Esophagus muscularis mucosa (tissue), 4 donors: ENCODE results near the gene CSRNP3. TPM values are rescaled to one million over a fixed set of nuclear protein-coding genes. Genes with fewer than 3 reads are reported as not detected.

Experiments
- DNase-seq: peaks from one replicate; pipeline ENCODE4 v3.0.0-alpha.2; 2017; ENCODE audit errors: extremely low spot score
- H3K27ac ChIP-seq, 4 donors: fragments of 200-600 bp; sonication (generic); replicated peaks in 1 of 4; 1 replicate in 3 of 4; 2 replicates in 1 of 4; pipeline ENCODE4 v1.5.1; 2016 to 2019; ENCODE audit warnings: mild to moderate bottlenecking in 1 of 4
- H3K27me3 ChIP-seq, 4 donors: fragments of 200-600 bp; sonication (generic); one replicate each; pipeline versions ENCODE4 v1.5.1 to v1.6.0; 2016 to 2019
- H3K36me3 ChIP-seq, 4 donors: fragments of 200-600 bp; sonication (generic); one replicate each; pipeline ENCODE4 v1.5.1; 2016 to 2019
- H3K4me1 ChIP-seq, 4 donors: fragments of 200-600 bp; sonication (generic); one replicate each; pipeline ENCODE4 v1.5.1; 2016 to 2019
- H3K4me3 ChIP-seq, 4 donors: fragments of 200-600 bp; sonication (generic); 1 replicate in 2 of 4; 2 replicates in 2 of 4; pipeline ENCODE4 v1.5.1; 2016 to 2019; ENCODE audit warnings: mild to moderate bottlenecking in 4 of 4, moderate library complexity in 1 of 4
- H3K9me3 ChIP-seq, 4 donors: fragments of 200-600 bp; sonication (generic); 1 replicate in 3 of 4; 2 replicates in 1 of 4; pipeline ENCODE4 v1.5.1; 2016 to 2019
- EP300 ChIP-seq: sonication (generic); formaldehyde crosslinking; IDR thresholded peaks from one replicate; pipeline ENCODE4 v1.6.1; 2017; ENCODE audit warnings: antibody characterized with exemption
- POLR2A ChIP-seq: fragments of 450-650 bp; IDR thresholded peaks from one replicate; pipeline ENCODE4 v1.6.1; 2017; ENCODE audit warnings: antibody characterized with exemption, moderate library complexity, mild to moderate bottlenecking, low read depth
- POLR2AphosphoS5 ChIP-seq, 2 donors: sonication (generic); formaldehyde crosslinking; IDR thresholded peaks; one replicate each; pipeline ENCODE4 v1.6.1; 2017; ENCODE audit warnings: antibody characterized with exemption in 2 of 2
- WGBS: methylation state at CpG from one replicate; pipeline ENCODE4 v1.1.5; 2018; 5-methylcytosine and 5-hydroxymethylcytosine counted together
- intact Hi-C: fragments of 100-400 bp; cut with DNase I; formaldehyde crosslinking; loops from one replicate; pipeline ENCODE4 v1.15.1; 2023
- total RNA-seq, 4 donors: library from RNA; depleted of rRNA; stranded (reverse); fragments of >200 nt; gene quantifications; one replicate each; pipeline versions ENCODE4 v1.1.0 to v1.2.1, GENCODE V29; 2016
- TF ChIP-seq, protein P1 (sequence below), 3 experiments: fragments of 200-600 bp in 2 of 3; fragments of 450-650 bp in 1 of 3; sonication (generic) in 2 of 3; IDR thresholded peaks; one replicate each; pipeline ENCODE4 v1.5.1; 2017 to 2019; ENCODE audit warnings: antibody characterized with exemption in 3 of 3, mild to moderate bottlenecking in 2 of 3, moderate library complexity in 1 of 3

Gene CSRNP3
- total RNA-seq, 4 donors from 2014 or later, result 1.8 to 4.4 (median 2.4) TPM

DNA sequence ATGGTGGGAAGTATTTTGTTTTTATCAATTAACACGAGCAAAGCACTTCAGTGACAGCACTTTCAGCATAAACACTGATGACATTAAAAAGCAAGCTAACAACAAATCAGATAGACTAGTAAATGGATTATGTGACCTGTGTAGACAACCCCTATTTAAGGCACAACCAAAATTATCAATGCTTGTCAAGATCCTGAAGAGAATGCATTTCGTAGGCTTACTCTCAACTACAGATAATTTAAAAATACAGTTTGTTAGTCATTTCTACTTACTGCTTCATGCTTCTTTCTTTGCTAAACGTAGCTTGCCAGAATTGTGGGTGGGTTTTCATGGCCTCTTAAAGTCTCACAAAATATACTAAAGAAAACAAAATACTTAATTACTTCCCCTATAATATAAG is 3.4 kb downstream of the CSRNP3 start:
- no peak for TF ChIP-seq EP300
- TF ChIP-seq POLR2A, result no peak
- TF ChIP-seq POLR2AphosphoS5 (IDR thresholded peaks at IDR 0.05), result no peak
- TF ChIP-seq, protein P1, sequence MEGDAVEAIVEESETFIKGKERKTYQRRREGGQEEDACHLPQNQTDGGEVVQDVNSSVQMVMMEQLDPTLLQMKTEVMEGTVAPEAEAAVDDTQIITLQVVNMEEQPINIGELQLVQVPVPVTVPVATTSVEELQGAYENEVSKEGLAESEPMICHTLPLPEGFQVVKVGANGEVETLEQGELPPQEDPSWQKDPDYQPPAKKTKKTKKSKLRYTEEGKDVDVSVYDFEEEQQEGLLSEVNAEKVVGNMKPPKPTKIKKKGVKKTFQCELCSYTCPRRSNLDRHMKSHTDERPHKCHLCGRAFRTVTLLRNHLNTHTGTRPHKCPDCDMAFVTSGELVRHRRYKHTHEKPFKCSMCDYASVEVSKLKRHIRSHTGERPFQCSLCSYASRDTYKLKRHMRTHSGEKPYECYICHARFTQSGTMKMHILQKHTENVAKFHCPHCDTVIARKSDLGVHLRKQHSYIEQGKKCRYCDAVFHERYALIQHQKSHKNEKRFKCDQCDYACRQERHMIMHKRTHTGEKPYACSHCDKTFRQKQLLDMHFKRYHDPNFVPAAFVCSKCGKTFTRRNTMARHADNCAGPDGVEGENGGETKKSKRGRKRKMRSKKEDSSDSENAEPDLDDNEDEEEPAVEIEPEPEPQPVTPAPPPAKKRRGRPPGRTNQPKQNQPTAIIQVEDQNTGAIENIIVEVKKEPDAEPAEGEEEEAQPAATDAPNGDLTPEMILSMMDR (IDR thresholded peaks at IDR 0.05), result no peak
- intact Hi-C loops, result no loop called here
- H3K36me3 ChIP-seq, result no peaks in the 10 kb centered on the region
- H3K27ac ChIP-seq, result no peak overlapping the region
- H3K9me3 ChIP-seq, result no peaks in the 10 kb centered on the region
- peaks cover 0 to 27% (median 18%) of the 10 kb centered on the region in 4 donors for H3K4me1 ChIP-seq
- no peak for DNase-seq
- 66% methylated on average over 3 of the region's 3 CpGs for WGBS
- no peaks in the 10 kb centered on the region for H3K27me3 ChIP-seq
- H3K4me3 ChIP-seq, result no peak overlapping the region

DNA sequence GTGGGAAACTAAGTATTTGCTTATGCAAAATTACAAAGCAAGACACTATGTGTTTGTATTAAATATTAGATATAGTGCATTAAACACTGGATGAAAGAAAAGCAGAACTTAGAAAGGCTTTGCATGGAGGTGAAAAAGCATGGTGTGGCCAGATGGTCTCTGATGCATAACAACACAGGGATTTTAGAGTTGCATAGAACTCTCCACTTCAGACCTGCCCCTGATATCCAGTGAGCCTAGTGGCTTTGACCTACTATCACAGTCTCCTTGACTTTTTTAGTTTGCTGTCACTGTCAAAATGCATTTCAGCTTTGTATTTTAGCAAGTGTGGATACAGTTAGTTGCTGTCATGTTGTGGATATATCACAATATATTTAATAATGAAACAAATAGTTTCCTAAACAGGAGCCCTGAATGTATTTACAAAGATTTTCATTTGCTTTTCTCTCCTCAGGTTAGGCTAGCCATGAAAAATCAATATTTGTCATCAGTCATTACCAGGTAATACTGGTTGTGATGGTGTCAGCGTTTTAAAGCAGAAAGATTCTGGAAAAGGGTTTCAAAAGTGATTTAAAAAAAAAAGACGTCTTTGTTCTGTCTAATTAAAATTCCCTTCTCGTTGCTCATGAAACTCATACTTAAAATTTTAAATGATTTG is 5.2 kb downstream of the CSRNP3 start:
- intact Hi-C loops, result no loop called here
- Histone ChIP-seq H3K27ac (no peak overlapping the region), H3K27me3 (no peaks in the 10 kb centered on the region), H3K9me3 (no peaks in the 10 kb centered on the region), H3K4me1 (peaks cover 0 to 27% (median 15%) of the 10 kb centered on the region in 4 donors), H3K36me3 (no peaks in the 10 kb centered on the region), H3K4me3 (no peak overlapping the region)
- TF ChIP-seq POLR2A (no peak), EP300 (no peak), POLR2AphosphoS5 (IDR thresholded peaks at IDR 0.05) (no peak)
- TF ChIP-seq, protein P1 (IDR thresholded peaks at IDR 0.05), result no peak
- WGBS, result 74% methylated on average over 3 of the region's 3 CpGs
- DNase-seq, result no peak

DNA sequence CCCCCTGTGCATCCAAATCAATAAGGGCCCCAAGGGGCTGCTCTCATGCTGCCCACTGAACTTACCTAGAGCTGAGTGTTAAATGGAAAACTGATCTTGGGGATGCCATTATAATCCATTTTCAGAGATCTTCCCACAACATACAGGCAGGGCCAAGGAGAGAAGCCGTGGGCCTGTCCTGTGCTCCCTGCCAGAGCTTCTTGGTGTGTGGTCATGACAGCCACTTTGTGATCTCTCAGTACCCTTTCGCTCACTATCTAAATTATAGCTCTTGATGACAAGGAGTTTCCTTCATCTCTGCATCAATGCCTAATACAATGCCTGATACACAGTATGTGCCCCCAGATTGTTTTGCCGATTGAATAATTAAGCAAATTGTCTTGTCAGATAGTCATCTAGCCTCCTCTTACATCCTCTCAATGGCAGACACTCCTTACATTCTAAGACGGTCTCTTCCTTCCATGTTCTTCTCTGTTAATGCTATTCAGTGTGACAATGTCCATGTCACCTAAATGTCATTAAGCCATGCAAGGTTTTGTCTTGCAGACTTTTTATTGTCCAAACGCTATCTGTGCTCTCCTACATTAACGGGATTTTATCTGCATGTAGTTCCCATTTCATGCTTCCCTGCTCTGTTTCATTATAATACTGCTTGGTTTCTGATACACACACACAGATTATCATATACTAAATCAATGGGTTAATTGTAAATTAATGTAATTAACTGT is 5.9 kb downstream of the CSRNP3 start:
- Histone ChIP-seq H3K27me3 (no peaks in the 10 kb centered on the region), H3K4me3 (no peak overlapping the region), H3K36me3 (no peaks in the 10 kb centered on the region), H3K4me1 (peaks cover 0 to 23% (median 10%) of the 10 kb centered on the region in 4 donors), H3K9me3 (no peaks in the 10 kb centered on the region), H3K27ac (no peak overlapping the region)
- intact Hi-C loops, result no loop called here
- TF ChIP-seq EP300 (no peak), POLR2A (no peak), POLR2AphosphoS5 (IDR thresholded peaks at IDR 0.05) (no peak)
- TF ChIP-seq, protein P1 (IDR thresholded peaks at IDR 0.05), result no peak
- 90% methylated on average over 6 of the region's 6 CpGs for WGBS
- no peak for DNase-seq

DNA sequence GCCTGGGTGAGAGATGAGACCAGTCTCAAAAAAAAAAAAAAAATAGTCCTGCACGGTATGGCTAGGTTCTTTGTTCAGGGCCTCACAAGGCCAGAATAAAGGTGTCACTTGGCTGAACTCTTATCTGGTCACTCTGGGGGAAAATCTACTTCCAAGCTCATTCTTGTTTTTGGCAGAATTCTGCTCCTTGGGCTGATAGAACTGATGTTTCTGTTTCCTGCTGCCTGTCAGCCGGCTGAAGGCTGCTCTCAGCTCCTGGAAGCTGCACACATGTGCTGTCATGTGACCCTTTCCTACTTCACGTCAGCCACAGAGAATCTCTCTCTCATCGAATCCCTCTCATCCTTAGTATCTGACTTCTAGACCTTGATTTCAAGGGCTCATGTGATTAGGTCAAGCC is 10.4 kb downstream of the CSRNP3 start:
- Histone ChIP-seq H3K4me3 (no peak overlapping the region), H3K9me3 (peaks cover 0 to 4% (median 0%) of the 10 kb centered on the region in 4 donors), H3K27ac (no peak overlapping the region), H3K4me1 (no peaks in the 10 kb centered on the region), H3K36me3 (no peaks in the 10 kb centered on the region), H3K27me3 (no peaks in the 10 kb centered on the region)
- WGBS, result 57% methylated on average over 4 of the region's 4 CpGs
- intact Hi-C loops, result loop anchor here (2.0 kb wide), 1 partner anchor 19 kb away; no protein-coding TSS in a partner anchor
- TF ChIP-seq POLR2A, result no peak
- TF ChIP-seq, protein P1 (IDR thresholded peaks at IDR 0.05), result no peak
- no peak for DNase-seq
